PC-3 (cell line): ENCODE measurements around the gene RAB31. TPM values are rescaled to one million over a fixed set of nuclear protein-coding genes. Genes with fewer than 3 reads are reported as not detected.

Experiments used
- ATAC-seq: fragments of 200-7000 bp; cut with Tn5 transposase; 2 replicates; pipeline ENCODE4 v1.9.1; 2020; ENCODE audit warnings: mild to moderate bottlenecking, moderate library complexity
- BruUV-seq: library from RNA; stranded (reverse); fragments of 400-500 nt; replicated peaks from 2 replicates; lab custom pipeline; 2021; lab: Mats Ljungman, UMichigan
- CTCF ChIA-PET: fragments of 300-600 bp; sonication (Branson Sonifier 250); formaldehyde crosslinking; loops from one replicate; lab custom pipeline; 2022; ENCODE audit warnings: antibody characterized with exemption; lab: Charles Lee
- POLR2A ChIA-PET: fragments of 300-600 bp; sonication (Branson Sonifier 250); formaldehyde crosslinking; loops from one replicate; lab custom pipeline; 2022; ENCODE audit warnings: antibody characterized with exemption; ENCODE audit not compliant: unreplicated experiment; lab: Charles Lee
- DNase-seq: peaks from one replicate; pipeline ENCODE4 v3.0.0-alpha.2; 2015
- H2AFZ ChIP-seq: fragments of 300-600 bp; sonication (generic); 2 replicates; pipeline ENCODE4 v1.6.0; 2016; ENCODE audit warnings: antibody characterized with exemption, low read length
- H3F3A ChIP-seq: fragments of 300-600 bp; sonication (generic); one replicate; pipeline ENCODE4 v1.6.0; 2017; ENCODE audit warnings: antibody characterized with exemption, low read length, control low read depth, mild to moderate bottlenecking; ENCODE audit not compliant: unreplicated experiment
- H3K27ac ChIP-seq: fragments of 300-600 bp; sonication (generic); 2 replicates; pipeline ENCODE4 v1.5.1; 2016; ENCODE audit warnings: mild to moderate bottlenecking, low read length
- H3K27me3 ChIP-seq: fragments of 300-600 bp; sonication (generic); 2 replicates; pipeline ENCODE4 v1.6.1; 2016; ENCODE audit warnings: low read length, mixed read lengths
- H3K36me3 ChIP-seq: fragments of 300-600 bp; sonication (generic); 2 replicates; pipeline ENCODE4 v1.6.1; 2016; ENCODE audit warnings: low read depth, mixed run types, low read length, mixed read lengths
- H3K4me1 ChIP-seq: fragments of 300-600 bp; sonication (generic); 2 replicates; pipeline ENCODE4 v1.5.1; 2016; ENCODE audit warnings: low read length; ENCODE audit not compliant: insufficient read depth
- H3K4me2 ChIP-seq: fragments of 300-600 bp; sonication (generic); 2 replicates; pipeline ENCODE4 v1.6.0; 2016; ENCODE audit warnings: low read length
- H3K4me3 ChIP-seq: fragments of 300-600 bp; sonication (generic); 2 replicates; pipeline ENCODE4 v1.5.1; 2016; ENCODE audit warnings: mild to moderate bottlenecking, low read length, mixed read lengths
- H3K79me2 ChIP-seq: fragments of 300-600 bp; sonication (generic); 2 replicates; pipeline ENCODE4 v1.6.1; 2017; ENCODE audit warnings: low read length, mixed read lengths
- H3K9ac ChIP-seq: fragments of 300-600 bp; sonication (generic); 2 replicates; pipeline ENCODE4 v1.6.0; 2016; ENCODE audit warnings: mild to moderate bottlenecking, low read length
- H3K9me2 ChIP-seq: fragments of 300-600 bp; sonication (generic); replicated peaks from 2 replicates; pipeline ENCODE4 v1.6.1; 2016; ENCODE audit warnings: mixed run types, low read length, mixed read lengths
- H3K9me3 ChIP-seq: fragments of 300-600 bp; sonication (generic); 2 replicates; pipeline ENCODE4 v1.6.1; 2016; ENCODE audit warnings: low read length, mixed read lengths
- H4K20me1 ChIP-seq: fragments of 300-600 bp; sonication (generic); 2 replicates; pipeline ENCODE4 v1.6.1; 2016; ENCODE audit warnings: low read length, mixed read lengths
- CTCF ChIP-seq: fragments of 300-600 bp; sonication (generic); conservative IDR thresholded peaks from 2 replicates; pipeline ENCODE4 v1.5.1; 2017; ENCODE audit warnings: antibody characterized with exemption, low read depth, mild to moderate bottlenecking, low read length
- EZH2 ChIP-seq: fragments of 300-600 bp; sonication (generic); IDR thresholded peaks from one replicate; pipeline ENCODE4 v1.6.1; 2017; ENCODE audit warnings: antibody characterized with exemption, mild to moderate bottlenecking, low read length; ENCODE audit not compliant: unreplicated experiment
- EZH2phosphoT487 ChIP-seq: fragments of 300-600 bp; sonication (generic); IDR thresholded peaks from 2 replicates; pipeline ENCODE4 v1.6.1; 2018; ENCODE audit warnings: mild to moderate bottlenecking, antibody characterized with exemption, low read length, borderline replicate concordance
- intact Hi-C: fragments of 100-400 bp; cut with micrococcal nuclease; formaldehyde crosslinking; loops from 2 replicates; pipeline ENCODE4 v1.9.0; 2023
- total RNA-seq: library from RNA; depleted of rRNA; stranded (reverse); fragments of >200 nt; gene quantifications from 2 replicates; pipeline ENCODE4 v1.2.3, GENCODE V29; 2014

Gene RAB31
- total RNA-seq, 1 experiment from 2014 or later, result 3.8 TPM

DNA sequence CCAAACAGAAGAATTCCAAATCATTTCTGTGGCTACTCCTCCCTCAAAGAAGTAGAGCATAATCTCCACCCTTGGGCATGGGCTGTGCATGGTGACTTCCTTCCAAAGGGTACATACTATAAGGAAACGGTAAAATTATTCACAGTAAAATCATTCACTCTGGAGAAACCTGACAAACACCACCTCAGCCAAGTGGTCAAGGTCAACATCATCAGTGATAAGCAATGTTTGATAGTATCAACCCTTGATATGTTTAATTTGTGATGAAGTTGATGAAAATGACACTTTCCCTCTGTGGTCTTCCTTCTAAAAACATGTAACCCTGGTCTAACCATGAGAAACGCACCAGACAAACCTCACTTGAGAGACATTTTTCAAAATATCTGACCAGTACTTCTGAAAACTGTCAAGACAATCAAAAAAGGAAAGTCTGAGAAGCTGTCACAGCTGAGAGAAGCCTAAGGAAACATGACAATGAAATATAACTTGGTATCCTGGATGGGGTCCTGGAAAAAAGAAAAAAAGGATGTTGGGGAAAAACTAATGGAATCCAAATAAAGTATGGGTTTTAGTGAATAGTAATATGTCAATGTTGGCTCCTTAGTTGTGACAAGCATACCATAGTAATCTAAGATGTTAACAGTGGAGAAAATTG is 168.2 kb downstream of the RAB31 start:
- ChIA-PET POLR2A (no interaction called here), CTCF (no interaction called here)
- H3K4me1 ChIP-seq, result peaks cover 5% of the 10 kb centered on the region; the same call in 1 of the 2 replicates
- H3K4me2 ChIP-seq, result no peak overlapping the region
- no peak overlapping the region for H2AFZ ChIP-seq
- no TSS peak for BruUV-seq
- no peaks in the 10 kb centered on the region for H4K20me1 ChIP-seq
- no peaks in the 10 kb centered on the region for H3K36me3 ChIP-seq
- H3K27ac ChIP-seq, result no peak overlapping the region
- no peaks in the 10 kb centered on the region for H3F3A ChIP-seq
- no peak for DNase-seq
- no peaks in the 10 kb centered on the region for H3K9me2 ChIP-seq
- ATAC-seq, result no peak
- H3K9ac ChIP-seq, result no peak overlapping the region
- no peaks in the 10 kb centered on the region for H3K9me3 ChIP-seq
- intact Hi-C loops, result no loop called here
- H3K79me2 ChIP-seq, result no peaks in the 10 kb centered on the region
- TF ChIP-seq EZH2 (no peak), CTCF (no peak), EZH2phosphoT487 (no peak)
- no peaks in the 10 kb centered on the region for H3K27me3 ChIP-seq
- H3K4me3 ChIP-seq, result no peak overlapping the region

GRCh38 chr18:9876867-9877654 is 169.0 kb downstream of the RAB31 start:
- Histone ChIP-seq H3K4me1 (peaks cover 5% of the 10 kb centered on the region; the same call in 1 of the 2 replicates), H3K27ac (no peak overlapping the region), H3F3A (no peaks in the 10 kb centered on the region), H3K27me3 (no peaks in the 10 kb centered on the region), H3K9ac (no peak overlapping the region), H2AFZ (no peak overlapping the region), H3K79me2 (no peaks in the 10 kb centered on the region), H3K4me2 (no peak overlapping the region), H3K36me3 (no peaks in the 10 kb centered on the region), H4K20me1 (no peaks in the 10 kb centered on the region), H3K4me3 (no peak overlapping the region), H3K9me2 (no peaks in the 10 kb centered on the region), H3K9me3 (no peaks in the 10 kb centered on the region)
- ChIA-PET POLR2A (no interaction called here), CTCF (no interaction called here)
- DNase-seq (peak; percentile 13), ATAC-seq (no peak; the same call in 1 of the 2 replicates)
- TF ChIP-seq EZH2phosphoT487 (no peak), CTCF (no peak), EZH2 (no peak)
- BruUV-seq, result no TSS peak
- intact Hi-C loops, result no loop called here

DNA sequence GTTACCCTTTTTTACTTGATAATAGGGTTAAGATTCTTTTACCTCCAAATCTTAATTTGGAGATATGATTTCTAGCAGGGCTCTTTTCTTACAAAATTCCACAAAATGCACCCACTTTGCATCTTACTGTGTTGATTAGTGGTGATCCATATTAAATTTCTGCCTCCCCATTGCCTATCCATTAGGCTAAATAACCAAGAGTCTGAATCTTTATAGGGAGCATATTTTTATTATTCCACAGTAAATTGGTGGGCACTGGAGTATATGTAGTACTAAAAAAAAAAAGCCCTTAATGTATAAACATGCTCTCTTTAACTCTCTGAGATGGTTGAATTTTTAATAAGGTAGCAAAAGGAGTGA is 169.5 kb downstream of the RAB31 start:
- Histone ChIP-seq H3K4me3 (no peak overlapping the region), H3K9me3 (no peaks in the 10 kb centered on the region), H2AFZ (no peak overlapping the region), H3F3A (no peaks in the 10 kb centered on the region), H3K79me2 (no peaks in the 10 kb centered on the region), H4K20me1 (no peaks in the 10 kb centered on the region), H3K9me2 (no peaks in the 10 kb centered on the region), H3K27me3 (no peaks in the 10 kb centered on the region), H3K4me1 (peaks cover 5% of the 10 kb centered on the region; the same call in 1 of the 2 replicates), H3K27ac (no peak overlapping the region), H3K9ac (no peak overlapping the region), H3K4me2 (no peak overlapping the region), H3K36me3 (no peaks in the 10 kb centered on the region)
- TF ChIP-seq EZH2phosphoT487 (no peak), CTCF (no peak), EZH2 (no peak)
- intact Hi-C loops, result no loop called here
- ChIA-PET POLR2A (no interaction called here), CTCF (no interaction called here)
- BruUV-seq, result no TSS peak
- ATAC-seq (no peak), DNase-seq (no peak)
